WTC11 (cell line): Measurements from ENCODE around the gene RLF. TPM values are rescaled to one million over a fixed set of nuclear protein-coding genes. Genes with fewer than 3 reads are reported as not detected.

Experiments used
- ATAC-seq: fragments of 200-7000 bp; cut with Tn5 transposase; 2 replicates; pipeline ENCODE4 v1.10.0; 2021; ENCODE audit warnings: mild to moderate bottlenecking, moderate library complexity
- CTCF ChIA-PET: fragments of 300-600 bp; sonication (Branson Sonifier 250); formaldehyde crosslinking; loops from one replicate; lab custom pipeline; 2021; ENCODE audit warnings: antibody characterized with exemption; lab: Charles Lee
- POLR2A ChIA-PET: fragments of 350-600 bp; sonication (Branson Sonifier 250); formaldehyde crosslinking; loops from one replicate; lab custom pipeline; 2021; ENCODE audit warnings: antibody characterized with exemption; lab: Charles Lee
- DNase-seq: peaks from one replicate; pipeline ENCODE4 v3.0.0; 2021; ENCODE audit warnings: low spot score
- H3K27ac Mint-ChIP-seq: 2 replicates; pipeline ENCODE4 v1.8.0; 2021; ENCODE audit warnings: mixed read lengths
- H3K27me3 Mint-ChIP-seq: 2 replicates; pipeline ENCODE4 v1.8.0; 2021; ENCODE audit warnings: low read depth, mild to moderate bottlenecking, moderate library complexity, mixed read lengths
- H3K36me3 Mint-ChIP-seq: 2 replicates; pipeline ENCODE4 v1.8.0; 2021; ENCODE audit warnings: mixed read lengths
- H3K4me1 Mint-ChIP-seq: 2 replicates; pipeline ENCODE4 v1.8.0; 2022; ENCODE audit warnings: mixed read lengths
- H3K4me3 Mint-ChIP-seq: 2 replicates; pipeline ENCODE4 v1.8.0; 2021; ENCODE audit warnings: mild to moderate bottlenecking, moderate library complexity, mixed read lengths
- H3K9me3 Mint-ChIP-seq: 2 replicates; pipeline ENCODE4 v1.8.0; 2021; ENCODE audit warnings: mixed read lengths
- CREM ChIP-seq: sonication (generic); formaldehyde crosslinking; IDR thresholded peaks from 2 replicates; pipeline ENCODE4 v1.8.1; 2022; ENCODE audit warnings: mild to moderate bottlenecking, missing genetic modification reagents, moderate library complexity
- ESRRA ChIP-seq: sonication (generic); formaldehyde crosslinking; IDR thresholded peaks from 2 replicates; pipeline ENCODE4 v1.8.1; 2022; ENCODE audit warnings: mild to moderate bottlenecking, missing genetic modification reagents, borderline replicate concordance
- FOXJ3 ChIP-seq: sonication (generic); formaldehyde crosslinking; IDR thresholded peaks from 2 replicates; pipeline ENCODE4 v1.9.0; 2021; ENCODE audit warnings: missing genetic modification reagents, mild to moderate bottlenecking, borderline replicate concordance
- MYBL2 ChIP-seq: sonication (generic); formaldehyde crosslinking; IDR thresholded peaks from 2 replicates; pipeline ENCODE4 v1.8.1; 2023; ENCODE audit warnings: mild to moderate bottlenecking, moderate library complexity, missing genetic modification reagents
- NFATC4 ChIP-seq: fragments of 250-450 bp; sonication (Bioruptor Pico); IDR thresholded peaks from 2 replicates; pipeline ENCODE4 v1.9.0; 2021; ENCODE audit warnings: mild to moderate bottlenecking
- NR1H2 ChIP-seq: sonication (generic); formaldehyde crosslinking; IDR thresholded peaks from 2 replicates; pipeline ENCODE4 v1.9.0; 2021; ENCODE audit warnings: mild to moderate bottlenecking, moderate library complexity, missing genetic modification reagents
- NR3C1 ChIP-seq: sonication (generic); formaldehyde crosslinking; conservative IDR thresholded peaks from 2 replicates; pipeline ENCODE4 v1.8.1; 2023; ENCODE audit warnings: low read depth, mild to moderate bottlenecking, missing genetic modification reagents
- PRRX2 ChIP-seq: fragments of 250-450 bp; sonication (Bioruptor Pico); IDR thresholded peaks from 2 replicates; pipeline ENCODE4 v1.8.0; 2021; ENCODE audit warnings: mild to moderate bottlenecking
- RELA ChIP-seq: sonication (generic); formaldehyde crosslinking; IDR thresholded peaks from 2 replicates; pipeline ENCODE4 v1.8.1; 2022; ENCODE audit warnings: missing genetic modification reagents, mild to moderate bottlenecking, borderline replicate concordance
- SMAD4 ChIP-seq: sonication (generic); formaldehyde crosslinking; IDR thresholded peaks from 2 replicates; pipeline ENCODE4 v1.8.0; 2022; ENCODE audit warnings: mild to moderate bottlenecking, missing genetic modification reagents
- TEAD1 ChIP-seq: sonication (generic); formaldehyde crosslinking; IDR thresholded peaks from 2 replicates; pipeline ENCODE4 v1.8.0; 2022; ENCODE audit warnings: mild to moderate bottlenecking, missing genetic modification reagents
- TEAD4 ChIP-seq: sonication (generic); formaldehyde crosslinking; IDR thresholded peaks from 2 replicates; pipeline ENCODE4 v1.8.0; 2022; ENCODE audit warnings: mild to moderate bottlenecking, missing genetic modification reagents
- ZNF121 ChIP-seq: sonication (generic); formaldehyde crosslinking; IDR thresholded peaks from 2 replicates; pipeline ENCODE4 v1.8.0; 2023; ENCODE audit warnings: missing genetic modification reagents
- ZNF219 ChIP-seq: sonication (generic); formaldehyde crosslinking; IDR thresholded peaks from 2 replicates; pipeline ENCODE4 v1.8.0; 2023; ENCODE audit warnings: missing genetic modification reagents, mild to moderate bottlenecking, borderline replicate concordance
- ZNF263 ChIP-seq: sonication (generic); formaldehyde crosslinking; IDR thresholded peaks from 2 replicates; pipeline ENCODE4 v1.8.1; 2022; ENCODE audit warnings: low read depth, mild to moderate bottlenecking, moderate library complexity, missing genetic modification reagents
- ZNF317 ChIP-seq: sonication (generic); formaldehyde crosslinking; IDR thresholded peaks from 2 replicates; pipeline ENCODE4 v1.8.1; 2023; ENCODE audit warnings: low read depth, mild to moderate bottlenecking, moderate library complexity, missing genetic modification reagents, borderline replicate concordance
- ZNF396 ChIP-seq: fragments of 250-450 bp; sonication (Bioruptor Pico); IDR thresholded peaks from 2 replicates; pipeline ENCODE4 v1.8.0; 2021; ENCODE audit warnings: mild to moderate bottlenecking, moderate library complexity, borderline replicate concordance
- ZNF423 ChIP-seq: fragments of 250-450 bp; sonication (Bioruptor Pico); IDR thresholded peaks from 2 replicates; pipeline ENCODE4 v2.1.2; 2022; ENCODE audit warnings: mild to moderate bottlenecking, moderate library complexity
- total RNA-seq: library from RNA; stranded (reverse); gene quantifications from 3 replicates; pipeline ENCODE4 v1.2.3, GENCODE V29; 2021
- TF ChIP-seq, protein P1 (sequence below): fragments of 250-450 bp; sonication (Bioruptor Pico); conservative IDR thresholded peaks from 2 replicates; pipeline ENCODE4 v1.9.0; 2021; ENCODE audit warnings: mild to moderate bottlenecking
- TF ChIP-seq, protein P2 (sequence below): sonication (generic); formaldehyde crosslinking; IDR thresholded peaks from 2 replicates; pipeline ENCODE4 v1.8.0; 2023; ENCODE audit warnings: missing genetic modification reagents, mild to moderate bottlenecking, borderline replicate concordance
- TF ChIP-seq, protein P3 (sequence below): fragments of 250-450 bp; sonication (Bioruptor Pico); IDR thresholded peaks from 2 replicates; pipeline ENCODE4 v1.8.0; 2021; ENCODE audit warnings: mild to moderate bottlenecking
- TF ChIP-seq, protein P4 (sequence below): sonication (generic); formaldehyde crosslinking; IDR thresholded peaks from 2 replicates; pipeline ENCODE4 v1.8.0; 2022; ENCODE audit warnings: mild to moderate bottlenecking, missing genetic modification reagents
- TF ChIP-seq, protein P5 (sequence below): sonication (generic); formaldehyde crosslinking; IDR thresholded peaks from 2 replicates; pipeline ENCODE4 v1.8.0; 2022; ENCODE audit warnings: mild to moderate bottlenecking, missing genetic modification reagents
- TF ChIP-seq, protein P6 (sequence below): fragments of 250-450 bp; sonication (Bioruptor Pico); IDR thresholded peaks from 2 replicates; pipeline ENCODE4 v1.9.0; 2021; ENCODE audit warnings: moderate library complexity, mild to moderate bottlenecking, inconsistent platforms, borderline replicate concordance

The RLF gene
- total RNA-seq, 1 experiment from 2014 or later: 18.5 TPM

DNA sequence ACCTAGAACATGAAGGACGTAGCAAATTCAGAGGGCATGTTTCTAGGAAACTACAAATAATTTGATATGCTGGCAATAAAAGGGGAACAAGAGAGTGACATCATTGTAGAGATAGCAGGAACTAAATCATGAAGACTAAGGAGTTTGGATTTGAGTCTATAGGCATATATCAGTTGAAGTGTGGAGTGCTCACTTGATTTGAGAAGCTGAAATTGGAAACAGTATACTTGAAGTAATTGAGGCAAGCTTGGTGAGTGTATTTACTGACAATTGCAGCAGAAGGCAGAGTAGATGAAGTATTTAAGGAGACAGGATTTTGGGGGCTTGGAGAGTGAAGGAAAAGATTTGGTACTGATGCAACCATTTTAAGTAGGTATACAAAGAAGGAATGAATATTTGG, 80.2 kb downstream of the RLF start (continued):
- TF ChIP-seq NR3C1 (CRISPR knock-in tag) (no peak), TEAD4 (CRISPR knock-in tag) (no peak), NR1H2 (CRISPR knock-in tag) (no peak)
- TF ChIP-seq, protein P1, sequence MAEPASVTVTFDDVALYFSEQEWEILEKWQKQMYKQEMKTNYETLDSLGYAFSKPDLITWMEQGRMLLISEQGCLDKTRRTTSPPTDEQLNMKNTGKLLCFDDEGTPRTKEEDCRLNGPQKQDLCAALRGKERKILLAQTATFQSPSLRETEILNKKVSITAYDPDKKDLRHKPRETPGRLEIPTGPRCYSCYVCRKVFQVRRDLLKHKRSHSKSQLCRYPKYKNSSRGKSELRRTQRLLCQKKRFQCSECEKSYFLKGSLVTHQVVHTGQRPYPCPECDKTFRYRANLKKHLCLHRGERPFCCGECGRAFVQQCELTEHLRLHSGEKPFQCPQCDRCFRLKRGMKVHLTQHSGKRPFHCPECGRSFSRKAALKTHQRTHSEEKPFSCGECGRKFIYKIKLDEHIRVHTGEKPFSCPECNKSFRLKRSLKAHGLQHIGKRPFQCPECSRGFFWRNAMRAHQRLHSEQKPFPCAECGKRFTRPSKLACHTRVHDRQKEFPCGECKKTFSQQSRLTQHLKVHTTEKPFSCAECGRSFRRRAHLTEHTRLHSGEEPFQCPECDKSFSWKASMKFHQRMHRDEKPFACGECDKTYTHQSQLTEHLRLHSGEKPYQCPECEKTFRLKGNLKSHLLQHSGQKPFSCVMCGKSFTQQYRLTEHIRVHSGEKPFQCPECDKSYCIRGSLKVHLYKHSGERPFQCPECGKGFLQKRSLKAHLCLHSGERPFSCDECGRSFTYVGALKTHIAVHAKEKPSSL (CRISPR knock-in tag): no peak
- TF ChIP-seq, all 79 proteins: peak for 0

DNA sequence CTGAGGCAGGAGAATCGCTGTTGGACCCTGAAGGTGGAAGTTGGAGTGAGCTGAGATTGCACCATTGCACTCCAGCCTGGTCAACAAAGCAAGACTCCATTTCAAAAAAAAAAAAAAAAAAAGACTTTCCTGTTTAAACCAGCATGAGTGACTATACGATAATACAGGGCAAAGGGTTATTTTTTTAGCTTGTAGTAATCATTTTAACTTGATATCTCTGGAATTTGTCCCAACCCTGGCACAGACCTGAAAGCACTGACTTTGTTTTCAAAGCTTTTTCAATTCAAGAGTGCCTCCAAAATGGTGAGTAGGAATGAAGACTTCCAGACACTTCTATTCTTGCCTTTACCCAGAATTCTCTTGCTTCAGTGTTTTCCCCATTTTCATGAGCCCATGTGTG, 82.2 kb downstream of the RLF start:
- H3K4me3 Mint-ChIP-seq: no peak overlapping the region
- H3K9me3 Mint-ChIP-seq: no peaks in the 10 kb centered on the region
- DNase-seq (no peak), ATAC-seq (no peak)
- ChIA-PET POLR2A (interaction anchor here (0.6 to 0.7 kb wide), 2 partner anchors 120 to 1296 kb away, joined by 3 to 5 read pairs; no protein-coding TSS in a partner anchor), CTCF (interaction anchor here (0.6 to 3.2 kb wide), 5 partner anchors 14 to 341 kb away, joined by 3 to 11 read pairs (median 4); no protein-coding TSS in a partner anchor)
- TF ChIP-seq ZNF396 (CRISPR knock-in tag): no peak
- no peak for TF ChIP-seq ESRRA (CRISPR knock-in tag)
- TF ChIP-seq, protein P2, sequence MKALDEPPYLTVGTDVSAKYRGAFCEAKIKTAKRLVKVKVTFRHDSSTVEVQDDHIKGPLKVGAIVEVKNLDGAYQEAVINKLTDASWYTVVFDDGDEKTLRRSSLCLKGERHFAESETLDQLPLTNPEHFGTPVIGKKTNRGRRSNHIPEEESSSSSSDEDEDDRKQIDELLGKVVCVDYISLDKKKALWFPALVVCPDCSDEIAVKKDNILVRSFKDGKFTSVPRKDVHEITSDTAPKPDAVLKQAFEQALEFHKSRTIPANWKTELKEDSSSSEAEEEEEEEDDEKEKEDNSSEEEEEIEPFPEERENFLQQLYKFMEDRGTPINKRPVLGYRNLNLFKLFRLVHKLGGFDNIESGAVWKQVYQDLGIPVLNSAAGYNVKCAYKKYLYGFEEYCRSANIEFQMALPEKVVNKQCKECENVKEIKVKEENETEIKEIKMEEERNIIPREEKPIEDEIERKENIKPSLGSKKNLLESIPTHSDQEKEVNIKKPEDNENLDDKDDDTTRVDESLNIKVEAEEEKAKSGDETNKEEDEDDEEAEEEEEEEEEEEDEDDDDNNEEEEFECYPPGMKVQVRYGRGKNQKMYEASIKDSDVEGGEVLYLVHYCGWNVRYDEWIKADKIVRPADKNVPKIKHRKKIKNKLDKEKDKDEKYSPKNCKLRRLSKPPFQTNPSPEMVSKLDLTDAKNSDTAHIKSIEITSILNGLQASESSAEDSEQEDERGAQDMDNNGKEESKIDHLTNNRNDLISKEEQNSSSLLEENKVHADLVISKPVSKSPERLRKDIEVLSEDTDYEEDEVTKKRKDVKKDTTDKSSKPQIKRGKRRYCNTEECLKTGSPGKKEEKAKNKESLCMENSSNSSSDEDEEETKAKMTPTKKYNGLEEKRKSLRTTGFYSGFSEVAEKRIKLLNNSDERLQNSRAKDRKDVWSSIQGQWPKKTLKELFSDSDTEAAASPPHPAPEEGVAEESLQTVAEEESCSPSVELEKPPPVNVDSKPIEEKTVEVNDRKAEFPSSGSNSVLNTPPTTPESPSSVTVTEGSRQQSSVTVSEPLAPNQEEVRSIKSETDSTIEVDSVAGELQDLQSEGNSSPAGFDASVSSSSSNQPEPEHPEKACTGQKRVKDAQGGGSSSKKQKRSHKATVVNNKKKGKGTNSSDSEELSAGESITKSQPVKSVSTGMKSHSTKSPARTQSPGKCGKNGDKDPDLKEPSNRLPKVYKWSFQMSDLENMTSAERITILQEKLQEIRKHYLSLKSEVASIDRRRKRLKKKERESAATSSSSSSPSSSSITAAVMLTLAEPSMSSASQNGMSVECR: no peak
- TF ChIP-seq, protein P3, sequence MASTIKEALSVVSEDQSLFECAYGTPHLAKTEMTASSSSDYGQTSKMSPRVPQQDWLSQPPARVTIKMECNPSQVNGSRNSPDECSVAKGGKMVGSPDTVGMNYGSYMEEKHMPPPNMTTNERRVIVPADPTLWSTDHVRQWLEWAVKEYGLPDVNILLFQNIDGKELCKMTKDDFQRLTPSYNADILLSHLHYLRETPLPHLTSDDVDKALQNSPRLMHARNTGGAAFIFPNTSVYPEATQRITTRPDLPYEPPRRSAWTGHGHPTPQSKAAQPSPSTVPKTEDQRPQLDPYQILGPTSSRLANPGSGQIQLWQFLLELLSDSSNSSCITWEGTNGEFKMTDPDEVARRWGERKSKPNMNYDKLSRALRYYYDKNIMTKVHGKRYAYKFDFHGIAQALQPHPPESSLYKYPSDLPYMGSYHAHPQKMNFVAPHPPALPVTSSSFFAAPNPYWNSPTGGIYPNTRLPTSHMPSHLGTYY (CRISPR knock-in tag): no peak
- TF ChIP-seq FOXJ3: no peak
- TF ChIP-seq ZNF121 (CRISPR knock-in tag): no peak
- TF ChIP-seq ZNF219 (CRISPR knock-in tag): no peak
- TF ChIP-seq, protein P4, sequence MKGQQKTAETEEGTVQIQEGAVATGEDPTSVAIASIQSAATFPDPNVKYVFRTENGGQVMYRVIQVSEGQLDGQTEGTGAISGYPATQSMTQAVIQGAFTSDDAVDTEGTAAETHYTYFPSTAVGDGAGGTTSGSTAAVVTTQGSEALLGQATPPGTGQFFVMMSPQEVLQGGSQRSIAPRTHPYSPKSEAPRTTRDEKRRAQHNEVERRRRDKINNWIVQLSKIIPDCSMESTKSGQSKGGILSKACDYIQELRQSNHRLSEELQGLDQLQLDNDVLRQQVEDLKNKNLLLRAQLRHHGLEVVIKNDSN: no peak
- TF ChIP-seq PRRX2: no peak
- no peak for TF ChIP-seq SMAD4 (CRISPR knock-in tag)
- TF ChIP-seq, protein P5, sequence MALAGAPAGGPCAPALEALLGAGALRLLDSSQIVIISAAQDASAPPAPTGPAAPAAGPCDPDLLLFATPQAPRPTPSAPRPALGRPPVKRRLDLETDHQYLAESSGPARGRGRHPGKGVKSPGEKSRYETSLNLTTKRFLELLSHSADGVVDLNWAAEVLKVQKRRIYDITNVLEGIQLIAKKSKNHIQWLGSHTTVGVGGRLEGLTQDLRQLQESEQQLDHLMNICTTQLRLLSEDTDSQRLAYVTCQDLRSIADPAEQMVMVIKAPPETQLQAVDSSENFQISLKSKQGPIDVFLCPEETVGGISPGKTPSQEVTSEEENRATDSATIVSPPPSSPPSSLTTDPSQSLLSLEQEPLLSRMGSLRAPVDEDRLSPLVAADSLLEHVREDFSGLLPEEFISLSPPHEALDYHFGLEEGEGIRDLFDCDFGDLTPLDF: no peak
- TF ChIP-seq NFATC4 (CRISPR knock-in tag): no peak
- TF ChIP-seq MYBL2 (CRISPR knock-in tag): no peak
- no peak for TF ChIP-seq CREM
- no peak for TF ChIP-seq ZNF317 (CRISPR knock-in tag)
- TF ChIP-seq TEAD1: no peak
- TF ChIP-seq, protein P6, sequence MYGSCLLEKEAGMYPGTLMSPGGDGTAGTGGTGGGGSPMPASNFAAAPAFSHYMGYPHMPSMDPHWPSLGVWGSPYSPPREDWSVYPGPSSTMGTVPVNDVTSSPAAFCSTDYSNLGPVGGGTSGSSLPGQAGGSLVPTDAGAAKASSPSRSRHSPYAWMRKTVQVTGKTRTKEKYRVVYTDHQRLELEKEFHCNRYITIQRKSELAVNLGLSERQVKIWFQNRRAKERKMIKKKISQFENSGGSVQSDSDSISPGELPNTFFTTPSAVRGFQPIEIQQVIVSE (CRISPR knock-in tag): no peak
- TF ChIP-seq RELA (CRISPR knock-in tag): no peak
- no peak for TF ChIP-seq ZNF423 (CRISPR knock-in tag)
- TF ChIP-seq ZNF263 (CRISPR knock-in tag): no peak
- no peaks in the 10 kb centered on the region for H3K27me3 Mint-ChIP-seq
- H3K36me3 Mint-ChIP-seq: peaks cover 4% of the 10 kb centered on the region; the same call in 1 of the 2 replicates
- no peaks in the 10 kb centered on the region for H3K4me1 Mint-ChIP-seq
- H3K27ac Mint-ChIP-seq: no peak overlapping the region
